Measurements from ENCODE around the gene PCDH1.
A peak's percentile ranks its signal among the peaks of the same experiment; 100 is the strongest.

Gene PCDH1

GRCh38 chr5:141853895-141854626, 24.1 kb downstream of the PCDH1 start:
- no peak for DNase-seq (ENCODE audit: low spot score)

GRCh38 chr5:141852448-141852847, 25.8 kb downstream of the PCDH1 start:
- DNase-seq (ENCODE audit: low spot score): no peak

GRCh38 chr5:141851195-141851874, 26.9 kb downstream of the PCDH1 start:
- DNase-seq (ENCODE audit: low spot score): no peak

- DNase-seq (ENCODE audit: low spot score): no peak
These were observed 27.4 kb downstream of the PCDH1 start for GRCh38 chr5:141850786-141851185.

- DNase-seq (ENCODE audit: low spot score): no peak
These were observed 27.9 kb downstream of the PCDH1 start for GRCh38 chr5:141850244-141850768.

- DNase-seq (ENCODE audit: low spot score): peak; percentile 90
These were observed 28.6 kb downstream of the PCDH1 start for GRCh38 chr5:141849415-141850243.

- no peak for DNase-seq (ENCODE audit: low spot score)
These were observed 29.3 kb downstream of the PCDH1 start for GRCh38 chr5:141848744-141849414.

GRCh38 chr5:141846031-141846430, 32.2 kb downstream of the PCDH1 start:
- no peak for DNase-seq (ENCODE audit: low spot score)

GRCh38 chr5:141845371-141845851, 32.8 kb downstream of the PCDH1 start:
- DNase-seq (ENCODE audit: low spot score): no peak

GRCh38 chr5:141844414-141845097, 33.7 kb downstream of the PCDH1 start:
- no peak for DNase-seq (ENCODE audit: low spot score)

- no peak for DNase-seq (ENCODE audit: low spot score)
These were observed 34.9 kb downstream of the PCDH1 start for GRCh38 chr5:141843156-141843927.

- DNase-seq (ENCODE audit: low spot score): no peak
These were observed 36.6 kb downstream of the PCDH1 start for GRCh38 chr5:141841378-141842180.

GRCh38 chr5:141840826-141841360, 37.3 kb downstream of the PCDH1 start:
- DNase-seq (ENCODE audit: low spot score): no peak

GRCh38 chr5:141840280-141840812, 37.9 kb downstream of the PCDH1 start:
- DNase-seq (ENCODE audit: low spot score): no peak

GRCh38 chr5:141839015-141839513, 39.1 kb downstream of the PCDH1 start:
- no peak for DNase-seq (ENCODE audit: low spot score)

GRCh38 chr5:141838326-141839014, 39.7 kb downstream of the PCDH1 start:
- DNase-seq (ENCODE audit: low spot score): no peak

GRCh38 chr5:141835928-141836670, 42.1 kb downstream of the PCDH1 start:
- DNase-seq (ENCODE audit: low spot score): no peak

All from left forelimb (tissue), 1 donor.